Mucosa of descending colon (tissue), 3 donors: ENCODE measurements around the gene SLC25A12. TPM values are rescaled to one million over a fixed set of nuclear protein-coding genes. Genes with fewer than 3 reads are reported as not detected.

ENCODE experiments used
- ATAC-seq: fragments of 200-7000 bp; cut with Tn5 transposase; one replicate; pipeline ENCODE4 v1.9.1; 2020; ENCODE audit warnings: mild to moderate bottlenecking, moderate library complexity
- DNase-seq, 3 donors: peaks; one replicate each; pipeline ENCODE4 v3.0.0-alpha.2; 2020
- H3K36me3 ChIP-seq: fragments of 200-600 bp; one replicate; pipeline ENCODE4 v1.8.0; 2021; ENCODE audit warnings: low read depth, mild to moderate bottlenecking
- H3K4me1 ChIP-seq: fragments of 200-600 bp; one replicate; pipeline ENCODE4 v1.8.0; 2021; ENCODE audit warnings: low read depth, mild to moderate bottlenecking
- H3K4me3 ChIP-seq: fragments of 200-600 bp; one replicate; pipeline ENCODE4 v1.8.0; 2021; ENCODE audit warnings: mild to moderate bottlenecking
- H3K9me3 ChIP-seq: fragments of 200-600 bp; one replicate; pipeline ENCODE4 v1.8.0; 2021; ENCODE audit warnings: mild to moderate bottlenecking
- CTCF ChIP-seq: fragments of 200-600 bp; IDR thresholded peaks from one replicate; pipeline ENCODE4 v1.8.0; 2022; ENCODE audit warnings: antibody characterized with exemption, mild to moderate bottlenecking
- intact Hi-C, 2 donors: fragments of 100-400 bp; cut with DNase I in 1 of 2; cut with micrococcal nuclease in 1 of 2; formaldehyde crosslinking; loops; one replicate each; pipeline versions ENCODE4 v1.11.0 to v1.11.1; 2022; cut with DNase I, micrococcal nuclease
- total RNA-seq, 3 donors: library from RNA; stranded (reverse); fragmentation: NEBNext Ultra II Directional in 2 of 3; extraction: Animal tissue kit (Norgen Biotek cat#: 25700) in 2 of 3; gene quantifications; one replicate each; pipeline versions ENCODE4 v1.2.1 to v1.2.4, GENCODE V29; 2021 to 2023
- donor health status: DM: no; HTN: no; CAD: no; lungs with moderate emphysema.
- donor health status: DM: no; HTN: no; CAD: no.
- donor health status: DM: no; HTN: yes; CAD: no.

SLC25A12 gene
- total RNA-seq, 3 donors from 2014 or later = 19.9 to 44.2 (median 22.3) TPM

- no peak overlapping the region for H3K4me3 ChIP-seq
- no peaks in the 10 kb centered on the region for H3K9me3 ChIP-seq
- no peak for TF ChIP-seq CTCF
- no peaks in the 10 kb centered on the region for H3K36me3 ChIP-seq
- ATAC-seq = no peak
- intact Hi-C loops = no loop called here
- H3K4me1 ChIP-seq = no peaks in the 10 kb centered on the region
- DNase-seq = no peak
These were observed 157.9 kb downstream of the SLC25A12 start for GRCh38 chr2:171735991-171736710.

Other genes with a start within 250 kb of the SLC25A12 start
- gene DYNC1I2, start 206.8 kb downstream of the SLC25A12 start, total RNA-seq = 100 to 1,000 TPM in 2 of 3 donors, 10 to 100 TPM in 1; 91.2 to 116 (median 113) TPM
- gene HAT1, start 28.2 kb upstream of the SLC25A12 start, total RNA-seq = 10 to 100 TPM; 22.2 to 30.9 (median 30.5) TPM
- gene METAP1D, start 105.7 kb upstream of the SLC25A12 start, total RNA-seq = 10 to 100 TPM in 1 of 3 donors, 1 to 10 TPM in 2; 5.5 to 10.4 (median 6.7) TPM
- under 1 TPM; 0.14 to 0.79 (median 0.58) TPM for gene DLX1, start 191.3 kb upstream of the SLC25A12 start, total RNA-seq
- gene DLX2, start 208.7 kb upstream of the SLC25A12 start, total RNA-seq = under 1 TPM in 1 of 3 donors, not detected in 2; 0.35 TPM